K562 (cell line): ENCODE measurements around the gene HECW1. TPM values are rescaled to one million over a fixed set of nuclear protein-coding genes. Genes with fewer than 3 reads are reported as not detected.

Experiments
- COPS2 ChIP-seq: fragments of 450-650 bp; conservative IDR thresholded peaks from 2 replicates; pipeline ENCODE4 v1.6.1; 2016; ENCODE audit warnings: mild to moderate bottlenecking, moderate library complexity
- DDX20 ChIP-seq: fragments of 450-650 bp; IDR thresholded peaks from 2 replicates; pipeline ENCODE4 v1.6.1; 2016; ENCODE audit warnings: missing genetic modification characterization, low read depth, mild to moderate bottlenecking, missing compliant biosample characterization, moderate library complexity
- FUS ChIP-seq: fragments of 200-400 bp; formaldehyde crosslinking; optimal IDR thresholded peaks from 2 replicates; pipeline ENCODE3; 2017; ENCODE audit warnings: low read depth, low read length
- HCFC1 ChIP-seq: IDR thresholded peaks from 2 replicates; pipeline ENCODE4 v1.6.1; 2012; ENCODE audit warnings: low read depth, low read length, improper control_type of control experiment
- KLF1 ChIP-seq: fragments of 450-650 bp; IDR thresholded peaks from 2 replicates; pipeline ENCODE4 v1.6.1; 2016; ENCODE audit warnings: missing genetic modification characterization, missing compliant biosample characterization
- MAFF ChIP-seq: IDR thresholded peaks from 2 replicates; pipeline ENCODE4 v1.6.1; 2012; ENCODE audit warnings: low read length, improper control_type of control experiment
- MAFG ChIP-seq: fragments of 450-650 bp; conservative IDR thresholded peaks from 2 replicates; pipeline ENCODE4 v1.6.1; 2016; ENCODE audit warnings: missing genetic modification characterization, missing compliant biosample characterization
- MAZ ChIP-seq, 2 experiments: fragments of 450-650 bp in 1 of 2; sonication (generic) in 1 of 2; formaldehyde crosslinking; IDR thresholded peaks in 1 of 2; conservative IDR thresholded peaks in 1 of 2; 2 replicates each; pipeline versions ENCODE4 v1.4.0 to v1.5.0; 2020; ENCODE audit warnings: mild to moderate bottlenecking in 1 of 2, missing genetic modification reagents in 1 of 2
- NCOR1 ChIP-seq: fragments of 450-650 bp; IDR thresholded peaks from 2 replicates; pipeline ENCODE4 v1.6.1; 2016; ENCODE audit warnings: mild to moderate bottlenecking, moderate library complexity
- NR2F6 ChIP-seq: fragments of 450-650 bp; formaldehyde crosslinking; IDR thresholded peaks from 2 replicates; pipeline ENCODE4 v1.4.0; 2020; ENCODE audit warnings: mild to moderate bottlenecking
- PTRF ChIP-seq: fragments of 450-650 bp; IDR thresholded peaks from 2 replicates; pipeline ENCODE4 v1.6.1; 2016; ENCODE audit warnings: mild to moderate bottlenecking, missing genetic modification characterization, missing compliant biosample characterization
- TFAP4 ChIP-seq: sonication (generic); formaldehyde crosslinking; IDR thresholded peaks from 2 replicates; pipeline ENCODE4 v1.8.0; 2022; ENCODE audit warnings: missing genetic modification reagents, mild to moderate bottlenecking, moderate library complexity, borderline replicate concordance
- TOE1 ChIP-seq, 2 experiments: fragments of 450-650 bp in 1 of 2; sonication (generic) in 1 of 2; formaldehyde crosslinking in 1 of 2; IDR thresholded peaks; 2 replicates each; pipeline versions ENCODE4 v1.7.1 to v1.8.0; 2016 to 2022; ENCODE audit warnings: borderline replicate concordance in 2 of 2, mild to moderate bottlenecking in 2 of 2, antibody characterized with exemption in 1 of 2, inconsistent platforms in 1 of 2, low read depth in 1 of 2, missing genetic modification reagents in 1 of 2, moderate library complexity in 1 of 2
- ZFP36 ChIP-seq: fragments of 150-350 bp; IDR thresholded peaks from 2 replicates; pipeline ENCODE4 v1.6.1; 2018; ENCODE audit warnings: low read length, low read depth; ENCODE audit not compliant: partially characterized antibody
- ZKSCAN1 ChIP-seq: fragments of 150-350 bp; IDR thresholded peaks from 2 replicates; pipeline ENCODE4 v1.6.1; 2016; ENCODE audit warnings: low read depth, low read length
- ZNF143 ChIP-seq: sonication (generic); formaldehyde crosslinking; IDR thresholded peaks from 2 replicates; pipeline ENCODE4 v1.9.0; 2022; ENCODE audit warnings: mild to moderate bottlenecking, missing genetic modification reagents
- ZNF263 ChIP-seq: sonication (generic); formaldehyde crosslinking; IDR thresholded peaks from 2 replicates; pipeline ENCODE4 v1.8.0; 2022; ENCODE audit warnings: mild to moderate bottlenecking, missing genetic modification reagents, borderline replicate concordance
- ZNF311 ChIP-seq: fragments of 250-450 bp; sonication (Bioruptor Pico); IDR thresholded peaks from 2 replicates; pipeline ENCODE4 v1.4.0; 2020; ENCODE audit warnings: mild to moderate bottlenecking, moderate library complexity
- ZNF384 ChIP-seq: IDR thresholded peaks from 2 replicates; pipeline ENCODE4 v1.6.1; 2012; ENCODE audit warnings: low read depth, low read length, improper control_type of control experiment
- ZNF41 ChIP-seq: fragments of 250-450 bp; sonication (Bioruptor Pico); conservative IDR thresholded peaks from 2 replicates; pipeline ENCODE4 v1.4.0; 2020; ENCODE audit warnings: mild to moderate bottlenecking
- ZNF449 ChIP-seq: fragments of 250-450 bp; sonication (Bioruptor Pico); IDR thresholded peaks from 2 replicates; pipeline ENCODE4 v1.8.0; 2022; ENCODE audit warnings: moderate library complexity, mild to moderate bottlenecking, inconsistent platforms
- ZNF592 ChIP-seq: fragments of 450-650 bp; IDR thresholded peaks from 2 replicates; pipeline ENCODE4 v1.6.1; 2017; ENCODE audit warnings: antibody characterized with exemption, mild to moderate bottlenecking
- ZNF696 ChIP-seq: fragments of 250-450 bp; sonication (Bioruptor Pico); conservative IDR thresholded peaks from 2 replicates; pipeline ENCODE4 v1.4.0; 2020; ENCODE audit warnings: mild to moderate bottlenecking, moderate library complexity
- polyA plus RNA-seq, 8 experiments: library from polyadenylated mRNA; depleted of rRNA in 4 of 8; stranded (reverse) in 5 of 8; unstranded in 3 of 8; fragments of >200 nt; fragmentation: Nextera tagmentation in 2 of 8; fragmentation: Illumina TruSeq in 1 of 8; extraction: Ambion mirVana in 2 of 8; extraction: Trizol in 1 of 8; gene quantifications; 2 replicates each; pipeline versions ENCODE4 v1.2.1 to v1.2.3, GENCODE V29; 2011 to 2014; ENCODE audit warnings: inconsistent platforms in 1 of 8, missing spikeins in 1 of 8
- total RNA-seq, 7 experiments: library from RNA; depleted of rRNA in 6 of 7; stranded (reverse); fragments of >200 nt in 6 of 7; fragmentation: Illumina TruSeq in 2 of 7; extraction: Trizol in 2 of 7; gene quantifications; 2 replicates each; pipeline versions ENCODE4 v1.2.1 to v1.2.3, GENCODE V29; 2011 to 2021; ENCODE audit warnings: low replicate concordance in 1 of 7

The HECW1 gene
- total and polyA plus RNA-seq, 9 of the 15 experiments (the other 6 are each of a cell fraction or from before 2014, with no cell fraction given) = 0.07 to 0.31 (median 0.13) TPM; not detected in 4

DNA sequence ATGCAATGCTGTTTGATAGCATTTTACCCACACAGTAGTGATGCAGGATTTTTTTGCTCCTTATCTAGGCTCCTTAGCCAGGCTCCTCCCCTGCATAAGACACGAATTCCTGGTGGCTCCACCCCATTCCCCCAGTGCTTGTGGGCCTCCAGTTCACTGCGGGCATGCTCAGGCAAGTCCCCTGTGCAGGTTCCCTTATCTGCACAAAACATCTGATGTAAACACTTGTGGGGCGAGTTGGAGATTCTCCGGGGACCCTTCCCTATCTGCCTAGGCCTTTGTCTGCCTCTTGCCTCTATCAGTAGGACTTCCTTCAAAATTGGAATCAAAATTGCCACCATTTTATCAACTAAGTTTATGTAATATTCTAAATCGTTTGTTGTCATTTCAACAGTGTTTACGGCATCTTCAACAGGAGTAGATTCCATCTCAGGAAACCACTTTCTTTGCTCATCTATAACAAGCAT is 465.1 kb downstream of the HECW1 start (continued):
- TF ChIP-seq FUS (no peak), MAFG (tag) (no peak), ZNF263 (CRISPR knock-in tag) (no peak), ZNF384 (peak; percentile 78), ZNF696 (CRISPR knock-in tag) (no peak), MAZ (CRISPR knock-in tag; conservative IDR thresholded peaks at IDR 0.05 in 1 of 2, IDR thresholded peaks at IDR 0.05 in 1 of 2) (peak; percentile 13 to 50; a peak in 1 of 4 replicates), MAFF (no peak), ZKSCAN1 (0 out of 2 replicates have a peak, but pooled peaks have one; percentile 53), KLF1 (no peak), COPS2 (no peak), TFAP4 (CRISPR knock-in tag) (peak; percentile 44; the same call in 1 of the 2 replicates), TOE1 (IDR thresholded peaks at IDR 0.05; ENCODE audit: borderline replicate concordance) (no peak), TOE1 (CRISPR knock-in tag; IDR thresholded peaks at IDR 0.05; ENCODE audit: borderline replicate concordance, low read depth) (no peak), ZNF143 (no peak), ZFP36 (peak; percentile 70), DDX20 (tag) (no peak), PTRF (tag) (no peak), HCFC1 (no peak), ZNF592 (0 out of 2 replicates have a peak, but pooled peaks have one; percentile 29), NR2F6 (no peak), ZNF41 (CRISPR knock-in tag) (no peak), ZNF311 (CRISPR knock-in tag) (peak; percentile 57; the same call in 1 of the 2 replicates), ZNF449 (CRISPR knock-in tag) (no peak), NCOR1 (peak; percentile 77)
